HCT116 (cell line): ENCODE data around the gene DOCK1. TPM values are rescaled to one million over a fixed set of nuclear protein-coding genes. Genes with fewer than 3 reads are reported as not detected.

Experiments
- ATAC-seq: fragments of 200-7000 bp; cut with Tn5 transposase; 2 replicates; pipeline ENCODE4 v1.9.1; 2020; ENCODE audit warnings: mild to moderate bottlenecking, moderate library complexity
- BruUV-seq: library from RNA; stranded (reverse); fragments of 400-500 nt; replicated peaks from 2 replicates; lab custom pipeline; 2021; lab: Mats Ljungman, UMichigan
- CTCF ChIA-PET: fragments of 300-600 bp; sonication (Branson Sonifier 250); formaldehyde crosslinking; loops from one replicate; lab custom pipeline; 2021; ENCODE audit warnings: antibody characterized with exemption; lab: Charles Lee
- POLR2A ChIA-PET: fragments of 300-600, 350-600 bp; sonication (Branson Sonifier 250); formaldehyde crosslinking; loops from one replicate; lab custom pipeline; 2021; ENCODE audit warnings: antibody characterized with exemption; lab: Charles Lee
- RAD21 ChIA-PET, 2 experiments: fragments of 300-600 bp; sonication (Branson Sonifier 250); formaldehyde crosslinking; loops; one replicate each; lab custom pipeline; 2023; ENCODE audit warnings: low total read pairs in 2 of 2; ENCODE audit not compliant: uncharacterized antibody in 2 of 2, unreplicated experiment in 2 of 2, low non-redundant PET in 1 of 2; lab: Charles Lee
- DNase-seq: peaks from one replicate; pipeline ENCODE4 v3.0.0-alpha.2; 2010; ENCODE audit warnings: low read depth, low spot score
- H2AFZ ChIP-seq: fragments of 200-600 bp; shearing (Covaris generic), sonication (generic); 2 replicates; pipeline ENCODE4 v1.6.1; 2017; ENCODE audit warnings: low read depth, mixed run types, mixed read lengths, antibody characterized with exemption, low read length; ENCODE audit not compliant: poor library complexity, severe bottlenecking
- H3K27ac ChIP-seq: 2 replicates; pipeline ENCODE4 v1.5.1; 2012; ENCODE audit warnings: low read depth, low read length
- H3K27me3 ChIP-seq: fragments of 200-600 bp; sonication (generic); 2 replicates; pipeline ENCODE4 v1.6.1; 2016; ENCODE audit warnings: mixed run types, low read length, mixed read lengths; ENCODE audit not compliant: insufficient read depth
- H3K36me3 ChIP-seq, 2 experiments: fragments of 200-500 bp in 1 of 2; fragments of 200-600 bp in 1 of 2; sonication (Bioruptor generic) in 1 of 2; sonication (generic) in 1 of 2; 2 replicates each; pipeline versions ENCODE4 v1.5.1 to v1.6.1; 2014 to 2016; ENCODE audit warnings: low read length in 2 of 2, inconsistent platforms in 1 of 2, mixed read lengths in 1 of 2, mixed run types in 1 of 2; ENCODE audit not compliant: insufficient read depth in 2 of 2, control insufficient read depth in 1 of 2
- H3K4me1 ChIP-seq, 2 experiments: fragments of 200-600 bp in 1 of 2; sonication (generic) in 1 of 2; 2 replicates each; pipeline versions ENCODE4 v1.5.1 to v1.6.1; 2012 to 2017; ENCODE audit warnings: low read length in 2 of 2, inconsistent platforms in 1 of 2, mild to moderate bottlenecking in 1 of 2, mixed read lengths in 1 of 2, mixed run types in 1 of 2, moderate library complexity in 1 of 2; ENCODE audit not compliant: insufficient read depth in 2 of 2, control insufficient read depth in 1 of 2
- H3K4me2 ChIP-seq: fragments of 200-600 bp; sonication (generic); 2 replicates; pipeline ENCODE4 v1.6.1; 2017; ENCODE audit warnings: mixed run types, low read length, mixed read lengths
- H3K4me3 ChIP-seq, 2 experiments: fragments of 200-600 bp in 1 of 2; sonication (generic) in 1 of 2; replicated peaks in 1 of 2; 2 replicates each; pipeline ENCODE4 v1.5.1; 2011 to 2016; ENCODE audit warnings: low read length in 2 of 2, control low read depth in 1 of 2, low read depth in 1 of 2, mild to moderate bottlenecking in 1 of 2, mixed read lengths in 1 of 2, mixed run types in 1 of 2
- H3K79me2 ChIP-seq: fragments of 200-600 bp; sonication (generic); 2 replicates; pipeline ENCODE4 v1.6.1; 2017; ENCODE audit warnings: mild to moderate bottlenecking, mixed run types, low read length, moderate library complexity, mixed read lengths; ENCODE audit not compliant: insufficient read depth
- H3K9ac ChIP-seq: fragments of 200-600 bp; sonication (generic); 2 replicates; pipeline ENCODE4 v1.6.1; 2016; ENCODE audit warnings: low read length, mixed read lengths
- H3K9me2 ChIP-seq: fragments of 200-600 bp; sonication (generic), shearing (Covaris generic); 2 replicates; pipeline ENCODE4 v1.6.1; 2017; ENCODE audit warnings: mixed run types, mild to moderate bottlenecking, moderate library complexity; ENCODE audit not compliant: insufficient read depth
- H3K9me3 ChIP-seq, 2 experiments: fragments of 200-500 bp in 1 of 2; fragments of 200-600 bp in 1 of 2; sonication (Bioruptor generic) in 1 of 2; sonication (generic) in 1 of 2; 2 replicates each; pipeline ENCODE4 v1.6.1; 2014 to 2017; ENCODE audit warnings: low read length in 2 of 2, mixed read lengths in 2 of 2, inconsistent platforms in 1 of 2, low read depth in 1 of 2, mild to moderate bottlenecking in 1 of 2, mixed run types in 1 of 2, moderate library complexity in 1 of 2; ENCODE audit not compliant: control insufficient read depth in 1 of 2, insufficient read depth in 1 of 2
- H4K20me1 ChIP-seq: fragments of 200-600 bp; sonication (generic), shearing (Covaris generic); 2 replicates; pipeline ENCODE4 v1.6.1; 2017; ENCODE audit warnings: mixed run types, mild to moderate bottlenecking, moderate library complexity; ENCODE audit not compliant: insufficient read depth
- CBX3 ChIP-seq: IDR thresholded peaks from 2 replicates; pipeline ENCODE4 v1.6.1; 2012; ENCODE audit warnings: low read depth
- EGR1 ChIP-seq: IDR thresholded peaks from 2 replicates; pipeline ENCODE4 v1.6.1; 2012; ENCODE audit warnings: low read depth
- ELF1 ChIP-seq: IDR thresholded peaks from 2 replicates; pipeline ENCODE4 v1.6.1; 2012; ENCODE audit warnings: low read depth, borderline replicate concordance
- EZH2 ChIP-seq: fragments of 200-600 bp; sonication (generic); IDR thresholded peaks from 2 replicates; pipeline ENCODE4 v1.6.1; 2017; ENCODE audit warnings: antibody characterized with exemption, mixed run types
- JUND ChIP-seq: IDR thresholded peaks from 2 replicates; pipeline ENCODE4 v1.6.1; 2012
- MAX ChIP-seq: IDR thresholded peaks from 2 replicates; pipeline ENCODE4 v1.6.1; 2012
- POLR2A ChIP-seq: IDR thresholded peaks from 2 replicates; pipeline ENCODE4 v1.7.0; 2011; ENCODE audit warnings: borderline replicate concordance; ENCODE audit not compliant: insufficient read depth, insufficient read length; ENCODE audit errors: extremely low read depth
- RAD21 ChIP-seq: IDR thresholded peaks from 2 replicates; pipeline ENCODE4 v1.6.1; 2012; ENCODE audit warnings: low read depth, mild to moderate bottlenecking
- REST ChIP-seq: IDR thresholded peaks from 2 replicates; pipeline ENCODE4 v1.6.1; 2012; ENCODE audit warnings: low read depth
- SIN3A ChIP-seq: IDR thresholded peaks from 2 replicates; pipeline ENCODE4 v1.6.1; 2012; ENCODE audit warnings: low read depth
- SP1 ChIP-seq: IDR thresholded peaks from 2 replicates; pipeline ENCODE4 v1.6.1; 2012; ENCODE audit warnings: low read depth
- SRF ChIP-seq: IDR thresholded peaks from 2 replicates; pipeline ENCODE4 v1.6.1; 2012; ENCODE audit warnings: low read depth
- TCF7L2 ChIP-seq: IDR thresholded peaks from 2 replicates; pipeline ENCODE4 v1.7.0; 2011; ENCODE audit warnings: borderline replicate concordance, inconsistent platforms; ENCODE audit not compliant: insufficient read depth, insufficient read length; ENCODE audit errors: extremely low read depth
- ZBTB33 ChIP-seq: IDR thresholded peaks from 2 replicates; pipeline ENCODE4 v1.6.1; 2011; ENCODE audit warnings: mild to moderate bottlenecking, low read length, moderate library complexity; ENCODE audit not compliant: insufficient replicate concordance; ENCODE audit errors: extremely low read depth
- ZFX ChIP-seq: fragments of 450-650 bp; IDR thresholded peaks from 2 replicates; pipeline ENCODE4 v1.6.1; 2017
- intact Hi-C: fragments of 100-400 bp; cut with micrococcal nuclease; formaldehyde crosslinking; loops from 2 replicates; pipeline ENCODE4 v1.10.0; 2022
- total RNA-seq: library from RNA; stranded (reverse); gene quantifications from one replicate; pipeline ENCODE4 v1.2.1, GENCODE V29; 2021; ENCODE audit not compliant: unreplicated experiment

DOCK1 gene
- total RNA-seq, 1 experiment from 2014 or later, result 46.5 TPM

- intact Hi-C loops, result no loop called here
- POLR2A ChIA-PET, result no interaction called here
- H3K9me3 ChIP-seq, result no peaks in the 10 kb centered on the region
- no peaks in the 10 kb centered on the region for H4K20me1 ChIP-seq
- no peak overlapping the region for H3K4me2 ChIP-seq
- no peak for ATAC-seq
- H3K36me3 ChIP-seq, result no peaks in the 10 kb centered on the region; a peak in 1 of 4 replicates
- H2AFZ ChIP-seq, result no peak overlapping the region
- H3K9ac ChIP-seq, result no peak overlapping the region
- no peak for TF ChIP-seq SRF
- H3K4me1 ChIP-seq, result no peaks in the 10 kb centered on the region
- H3K4me3 ChIP-seq, result no peak overlapping the region
- CTCF ChIA-PET, result no interaction called here
- H3K79me2 ChIP-seq, result peaks cover 50% of the 10 kb centered on the region
- H3K27ac ChIP-seq, result no peak overlapping the region
- no peaks in the 10 kb centered on the region for H3K27me3 ChIP-seq
- DNase-seq, result no peak
- no TSS peak for BruUV-seq
- RAD21 ChIA-PET, result interaction anchor here in 1 of 2 experiments (0.7 kb wide), 1 partner anchor 224 kb away, joined by 3 read pairs; no protein-coding TSS in a partner anchor
- H3K9me2 ChIP-seq, result no peaks in the 10 kb centered on the region
Measured at GRCh38 chr10:126924915-126925300, 19.7 kb downstream of the DOCK1 start.

GRCh38 chr10:126926568-126926967 is 21.3 kb downstream of the DOCK1 start:
- POLR2A ChIA-PET, result no interaction called here
- H3K9me2 ChIP-seq, result no peaks in the 10 kb centered on the region
- H2AFZ ChIP-seq, result no peak overlapping the region
- ATAC-seq (no peak), DNase-seq (no peak)
- H4K20me1 ChIP-seq, result no peaks in the 10 kb centered on the region
- CTCF ChIA-PET, result no interaction called here
- intact Hi-C loops, result no loop called here
- RAD21 ChIA-PET, result no interaction called here
- no peak overlapping the region for H3K4me2 ChIP-seq
- no peak overlapping the region for H3K27ac ChIP-seq
- no peaks in the 10 kb centered on the region; a peak in 1 of 4 replicates for H3K36me3 ChIP-seq
- peaks cover 43% of the 10 kb centered on the region for H3K79me2 ChIP-seq
- BruUV-seq, result no TSS peak
- H3K9ac ChIP-seq, result no peak overlapping the region
- H3K4me3 ChIP-seq, result no peak overlapping the region
- no peaks in the 10 kb centered on the region for H3K27me3 ChIP-seq
- no peaks in the 10 kb centered on the region for H3K4me1 ChIP-seq
- H3K9me3 ChIP-seq, result no peaks in the 10 kb centered on the region
- TF ChIP-seq POLR2A, result no peak
- no peak for TF ChIP-seq TCF7L2
- no peak for TF ChIP-seq SRF
- no peak for TF ChIP-seq ELF1
- TF ChIP-seq EGR1, result no peak
- TF ChIP-seq MAX, result no peak
- no peak for TF ChIP-seq JUND
- TF ChIP-seq SP1, result no peak
- no peak for TF ChIP-seq ZFX
- no peak for TF ChIP-seq CBX3
- no peak for TF ChIP-seq ZBTB33
- TF ChIP-seq RAD21, result no peak
- no peak for TF ChIP-seq SIN3A
- TF ChIP-seq REST, result no peak
- no peak for TF ChIP-seq EZH2
